ENCODE data around the gene BCL2L12. TPM values are rescaled to one million over a fixed set of nuclear protein-coding genes. Genes with fewer than 3 reads are reported as not detected.

BCL2L12 gene
- total RNA-seq, 4 donors from 2014 or later: 4.4 to 12.9 (median 5.8) TPM

- TF ChIP-seq CTCF (IDR thresholded peaks at IDR 0.05) (no peak), POLR2A (IDR thresholded peaks at IDR 0.05) (no peak)
- Histone ChIP-seq H3K27me3 (no peaks in the 10 kb centered on the region), H3K4me1 (peaks cover 16 to 45% (median 19%) of the 10 kb centered on the region in 3 donors), H3K27ac (peak overlapping the region; percentile 84 to 98 (median 96)), H3K4me3 (peak overlapping the region; percentile 67 to 90 (median 74)), H3K9me3 (no peaks in the 10 kb centered on the region), H3K36me3 (peaks cover 10 to 38% (median 17%) of the 10 kb centered on the region in 3 donors)
- intact Hi-C loops (cut with DNase I): no loop called here
- DNase-seq: no peak
- WGBS, 2 donors: 0 to 4% methylated on average over 3 to 9 of the region's 9 CpGs
These were observed 349 bp downstream of the BCL2L12 start for GRCh38 chr19:49666120-49666444.

GRCh38 chr19:49667473-49667872 lies 1.7 kb downstream of the BCL2L12 start:
- H3K9me3 ChIP-seq: no peaks in the 10 kb centered on the region
- no peak overlapping the region for H3K4me3 ChIP-seq
- intact Hi-C loops (cut with DNase I): no loop called here
- H3K27ac ChIP-seq: no peak overlapping the region
- no peaks in the 10 kb centered on the region for H3K27me3 ChIP-seq
- DNase-seq: no peak
- H3K4me1 ChIP-seq: peaks cover 19 to 50% (median 19%) of the 10 kb centered on the region in 3 donors
- TF ChIP-seq CTCF (IDR thresholded peaks at IDR 0.05): no peak
- peaks cover under 1 to 24% (median 6%) of the 10 kb centered on the region in 3 donors for H3K36me3 ChIP-seq
- 67 to 82% methylated on average over 2 of the region's 2 CpGs for WGBS, 2 donors

- Histone ChIP-seq H3K9me3 (no peaks in the 10 kb centered on the region), H3K27me3 (no peaks in the 10 kb centered on the region), H3K4me3 (no peak overlapping the region), H3K4me1 (peaks cover 10 to 31% (median 11%) of the 10 kb centered on the region in 3 donors), H3K36me3 (peaks cover 0 to 17% (median 0%) of the 10 kb centered on the region in 3 donors), H3K27ac (no peak overlapping the region)
- intact Hi-C loops (cut with DNase I): no loop called here
- no peak for DNase-seq
- TF ChIP-seq CTCF (IDR thresholded peaks at IDR 0.05) (no peak), POLR2A (IDR thresholded peaks at IDR 0.05) (no peak)
- WGBS, 2 donors: 88 to 91% methylated on average over 3 of the region's 3 CpGs
These were observed 3.8 kb downstream of the BCL2L12 start for GRCh38 chr19:49669516-49669915.

GRCh38 chr19:49672131-49672919 lies 6.6 kb downstream of the BCL2L12 start:
- Histone ChIP-seq H3K4me3 (peak overlapping the region in 1 of 4 donors; percentile 48), H3K27ac (peak overlapping the region in 2 of 4 donors; percentile 34 to 55), H3K9me3 (no peaks in the 10 kb centered on the region), H3K4me1 (peaks cover 4 to 22% (median 10%) of the 10 kb centered on the region in 3 donors), H3K36me3 (peaks cover 0 to 17% (median 0%) of the 10 kb centered on the region in 3 donors), H3K27me3 (no peaks in the 10 kb centered on the region)
- intact Hi-C loops (cut with DNase I): loop anchor here (10.0 kb wide), 1 partner anchor 98 kb away; no protein-coding TSS in a partner anchor
- no peak for DNase-seq
- TF ChIP-seq POLR2A (IDR thresholded peaks at IDR 0.05) (no peak), CTCF (IDR thresholded peaks at IDR 0.05) (peak; percentile 75 to 91 (median 82))
- 35 to 38% methylated on average over 13 to 15 of the region's 28 CpGs for WGBS, 2 donors

- Histone ChIP-seq H3K4me1 (peaks cover 29 to 60% (median 40%) of the 10 kb centered on the region in 3 donors), H3K27ac (peak overlapping the region; percentile 87 to 96 (median 90)), H3K9me3 (no peaks in the 10 kb centered on the region), H3K36me3 (peaks cover 0 to 6% (median under 1%) of the 10 kb centered on the region in 3 donors), H3K4me3 (peak overlapping the region; percentile 15 to 64 (median 40)), H3K27me3 (no peaks in the 10 kb centered on the region)
- WGBS, 2 donors: 3 to 4% methylated on average over 20 to 23 of the region's 27 CpGs
- intact Hi-C loops (cut with DNase I): loop anchor here (10.0 kb wide), 1 partner anchor 101 kb away; no protein-coding TSS in a partner anchor
- TF ChIP-seq CTCF (IDR thresholded peaks at IDR 0.05) (no peak), POLR2A (IDR thresholded peaks at IDR 0.05) (peak in 1 of 4 donors; percentile 63)
- DNase-seq: no peak
These were observed 10.5 kb downstream of the BCL2L12 start for GRCh38 chr19:49676136-49676783.

Measured in esophagus squamous epithelium (tissue), 5 donors.